A673 (cell line): ENCODE results near the gene TMEM229A. TPM values are rescaled to one million over a fixed set of nuclear protein-coding genes. Genes with fewer than 3 reads are reported as not detected.

Source experiments
- BruUV-seq: library from RNA; stranded (reverse); fragments of 400-500 nt; replicated peaks from 2 replicates; lab custom pipeline; 2021; lab: Mats Ljungman, UMichigan
- CTCF ChIA-PET: fragments of 300-600 bp; sonication (Branson Sonifier 250); formaldehyde crosslinking; loops from one replicate; lab custom pipeline; 2022; ENCODE audit warnings: antibody characterized with exemption; lab: Charles Lee
- POLR2A ChIA-PET: fragments of 300-600 bp; sonication (Branson Sonifier 250); formaldehyde crosslinking; loops from one replicate; lab custom pipeline; 2022; ENCODE audit warnings: antibody characterized with exemption; ENCODE audit not compliant: low non-redundant PET; lab: Charles Lee
- DNase-seq: peaks from one replicate; pipeline ENCODE4 v3.0.0-alpha.2; 2015; ENCODE audit warnings: low spot score
- H3K27ac ChIP-seq: fragments of 200-600 bp; sonication (generic); 2 replicates; pipeline ENCODE4 v1.5.1; 2016; ENCODE audit warnings: mixed run types, low read depth, mild to moderate bottlenecking, mixed read lengths, antibody characterized with exemption, low read length; ENCODE audit not compliant: poor library complexity, severe bottlenecking
- H3K27me3 ChIP-seq: fragments of 200-600 bp; sonication (generic); replicated peaks from 2 replicates; pipeline ENCODE4 v1.6.1; 2017; ENCODE audit warnings: mixed run types, low read depth, mild to moderate bottlenecking, mixed read lengths, antibody characterized with exemption, low read length; ENCODE audit not compliant: insufficient read depth, poor library complexity
- H3K36me3 ChIP-seq: fragments of 200-600 bp; sonication (generic); 2 replicates; pipeline ENCODE4 v1.6.1; 2016; ENCODE audit warnings: mixed run types, mild to moderate bottlenecking, mixed read lengths, antibody characterized with exemption, low read length; ENCODE audit not compliant: insufficient read depth, poor library complexity, severe bottlenecking
- H3K4me1 ChIP-seq: fragments of 200-600 bp; sonication (generic); 2 replicates; pipeline ENCODE4 v1.6.1; 2017; ENCODE audit warnings: mixed run types, mild to moderate bottlenecking, mixed read lengths, antibody characterized with exemption, low read length; ENCODE audit not compliant: insufficient read depth, poor library complexity, severe bottlenecking
- H3K4me3 ChIP-seq: fragments of 200-600 bp; sonication (generic); 2 replicates; pipeline ENCODE4 v1.5.1; 2016; ENCODE audit warnings: low read depth, mixed run types, mild to moderate bottlenecking, mixed read lengths, low read length; ENCODE audit not compliant: poor library complexity, severe bottlenecking
- H3K9me3 ChIP-seq: fragments of 200-600 bp; sonication (generic); 2 replicates; pipeline ENCODE4 v1.6.1; 2016; ENCODE audit warnings: mixed run types, low read depth, mild to moderate bottlenecking, mixed read lengths, antibody characterized with exemption, low read length; ENCODE audit not compliant: poor library complexity, severe bottlenecking
- CTCF ChIP-seq: fragments of 300-800, 200-600 bp; sonication (generic); conservative IDR thresholded peaks from 2 replicates; pipeline ENCODE4 v1.5.1; 2017; ENCODE audit warnings: low read depth, mild to moderate bottlenecking, antibody characterized with exemption, low read length, moderate library complexity, mixed read lengths
- EZH2 ChIP-seq: fragments of 200-600 bp; sonication (generic); IDR thresholded peaks from 2 replicates; pipeline ENCODE4 v1.6.1; 2017; ENCODE audit warnings: borderline replicate concordance, low read depth, mild to moderate bottlenecking, mixed read lengths, antibody characterized with exemption, low read length; ENCODE audit not compliant: poor library complexity, severe bottlenecking
- intact Hi-C: fragments of 100-400 bp; cut with micrococcal nuclease; formaldehyde crosslinking; loops from one replicate; pipeline ENCODE4 v1.10.0; 2022; ENCODE audit not compliant: unreplicated experiment
- total RNA-seq: library from RNA; stranded (reverse); gene quantifications from 2 replicates; pipeline ENCODE4 v1.2.3, GENCODE V29; 2021

Gene TMEM229A
- total RNA-seq, 1 experiment from 2014 or later: 24.6 TPM

GRCh38 chr7:124060528-124060927, 27.7 kb upstream of the TMEM229A start:
- H3K4me3 ChIP-seq: no peak overlapping the region
- POLR2A ChIA-PET: no interaction called here
- no peaks in the 10 kb centered on the region for H3K9me3 ChIP-seq
- H3K27me3 ChIP-seq: no peaks in the 10 kb centered on the region
- CTCF ChIA-PET: no interaction called here
- intact Hi-C loops: no loop called here
- DNase-seq: no peak
- no peak overlapping the region for H3K27ac ChIP-seq
- BruUV-seq: no TSS peak
- peaks cover 5% of the 10 kb centered on the region for H3K4me1 ChIP-seq
- no peaks in the 10 kb centered on the region for H3K36me3 ChIP-seq
- TF ChIP-seq CTCF (no peak), EZH2 (no peak)

- intact Hi-C loops: no loop called here
- ChIA-PET POLR2A (no interaction called here), CTCF (no interaction called here)
- DNase-seq: no peak
- TF ChIP-seq CTCF: no peak
- no peak for TF ChIP-seq EZH2
- no TSS peak for BruUV-seq
- no peaks in the 10 kb centered on the region for H3K27me3 ChIP-seq
- H3K36me3 ChIP-seq: no peaks in the 10 kb centered on the region
- H3K4me1 ChIP-seq: peaks cover 5% of the 10 kb centered on the region
- no peaks in the 10 kb centered on the region for H3K9me3 ChIP-seq
- H3K4me3 ChIP-seq: no peak overlapping the region
- no peak overlapping the region for H3K27ac ChIP-seq
These were observed 26.5 kb upstream of the TMEM229A start for GRCh38 chr7:124059375-124059774.

- Histone ChIP-seq H3K4me1 (peaks cover 5% of the 10 kb centered on the region), H3K27me3 (no peaks in the 10 kb centered on the region), H3K4me3 (no peak overlapping the region), H3K27ac (no peak overlapping the region), H3K9me3 (no peaks in the 10 kb centered on the region), H3K36me3 (no peaks in the 10 kb centered on the region)
- intact Hi-C loops: no loop called here
- BruUV-seq: no TSS peak
- POLR2A ChIA-PET: no interaction called here
- no peak for DNase-seq
- TF ChIP-seq EZH2: no peak
- TF ChIP-seq CTCF: no peak
- CTCF ChIA-PET: no interaction called here
These were observed 25.6 kb upstream of the TMEM229A start for GRCh38 chr7:124058515-124058914.
